Loucy (cell line): ENCODE data around the gene C17orf114.

ENCODE experiments used
- H2AFZ ChIP-seq: fragments of 200-600 bp; sonication (generic); 2 replicates; pipeline ENCODE4 v1.6.0; 2016; ENCODE audit warnings: antibody characterized with exemption, mild to moderate bottlenecking, low read length, moderate library complexity
- H3F3A ChIP-seq: fragments of 200-600 bp; 2 replicates; pipeline ENCODE4 v1.6.0; 2016; ENCODE audit warnings: antibody characterized with exemption, low read depth, mild to moderate bottlenecking
- H3K27me3 ChIP-seq: fragments of 200-600 bp; sonication (generic); 2 replicates; pipeline ENCODE4 v1.6.1; 2014; ENCODE audit warnings: low read length, mild to moderate bottlenecking; ENCODE audit not compliant: insufficient read depth, poor library complexity, severe bottlenecking
- H3K36me3 ChIP-seq: fragments of 200-600 bp; sonication (generic); 2 replicates; pipeline ENCODE4 v1.6.1; 2016; ENCODE audit warnings: low read length; ENCODE audit not compliant: insufficient read depth
- H3K4me1 ChIP-seq: fragments of 200-600 bp; sonication (generic); 2 replicates; pipeline ENCODE4 v1.5.1; 2014; ENCODE audit warnings: low read length, mild to moderate bottlenecking; ENCODE audit not compliant: insufficient read depth, poor library complexity, severe bottlenecking
- H3K4me2 ChIP-seq: fragments of 200-600 bp; sonication (generic); 2 replicates; pipeline ENCODE4 v1.6.0; 2014; ENCODE audit warnings: antibody characterized with exemption, low read length, low read depth, mild to moderate bottlenecking; ENCODE audit not compliant: poor library complexity, severe bottlenecking
- H3K4me3 ChIP-seq: fragments of 200-600 bp; sonication (generic); 2 replicates; pipeline ENCODE4 v1.5.1; 2014; ENCODE audit warnings: low read length, mild to moderate bottlenecking, mixed read lengths; ENCODE audit not compliant: poor library complexity, severe bottlenecking
- H3K79me2 ChIP-seq: fragments of 200-600 bp; sonication (generic); 2 replicates; pipeline ENCODE4 v1.6.1; 2014; ENCODE audit warnings: low read length; ENCODE audit not compliant: insufficient read depth
- H3K9ac ChIP-seq: fragments of 200-600 bp; sonication (generic); 2 replicates; pipeline ENCODE4 v1.6.0; 2014; ENCODE audit warnings: mild to moderate bottlenecking, low read depth, low read length, moderate library complexity; ENCODE audit not compliant: poor library complexity, severe bottlenecking
- H3K9me2 ChIP-seq: fragments of 200-600 bp; sonication (generic); replicated peaks from 2 replicates; pipeline ENCODE4 v1.6.1; 2016; ENCODE audit warnings: low read depth, low read length, mixed read lengths
- H3K9me3 ChIP-seq: fragments of 200-600 bp; sonication (generic); 2 replicates; pipeline ENCODE4 v1.6.1; 2014; ENCODE audit warnings: mild to moderate bottlenecking, antibody characterized with exemption, low read length, low read depth; ENCODE audit not compliant: insufficient read depth
- H4K20me1 ChIP-seq: fragments of 200-600 bp; sonication (generic); 2 replicates; pipeline ENCODE4 v1.6.0; 2014; ENCODE audit warnings: antibody characterized with exemption, low read length, mild to moderate bottlenecking; ENCODE audit not compliant: insufficient read depth, poor library complexity, severe bottlenecking
- EZH2phosphoT487 ChIP-seq: fragments of 200-600 bp; IDR thresholded peaks from 2 replicates; pipeline ENCODE4 v1.6.1; 2018; ENCODE audit warnings: antibody characterized with exemption, mild to moderate bottlenecking, moderate library complexity, borderline replicate concordance
- TF ChIP-seq, protein P1 (sequence below): fragments of 200-600 bp; sonication (generic); conservative IDR thresholded peaks from 2 replicates; pipeline ENCODE4 v1.5.1; 2014; ENCODE audit warnings: mild to moderate bottlenecking, antibody characterized with exemption, low read length

C17orf114 gene

DNA sequence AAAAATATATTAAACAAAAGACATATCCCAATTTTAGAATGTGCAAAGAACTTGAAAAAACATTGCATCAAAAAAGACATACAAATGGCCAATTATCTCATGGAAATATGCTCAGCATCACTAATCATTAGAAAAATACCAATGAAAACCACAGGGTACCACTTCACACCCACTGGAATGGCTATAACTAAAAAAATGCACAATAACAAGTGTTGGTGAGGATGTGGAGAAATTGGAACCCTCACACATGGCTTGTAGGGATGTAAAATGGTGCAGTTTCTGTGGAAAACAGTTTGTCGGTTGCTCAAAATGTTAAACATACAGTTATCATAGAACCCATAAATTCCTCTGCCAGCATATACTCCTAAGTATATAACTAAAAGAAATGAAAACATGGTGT lies 7.0 kb downstream of the C17orf114 start:
- Histone ChIP-seq H3K4me2 (peak overlapping the region; percentile 47), H3K9me2 (no peaks in the 10 kb centered on the region), H3K4me1 (peaks cover 12% of the 10 kb centered on the region), H3K9me3 (no peaks in the 10 kb centered on the region), H3K79me2 (peaks cover 22% of the 10 kb centered on the region), H4K20me1 (no peaks in the 10 kb centered on the region), H3K4me3 (no peak overlapping the region), H3K36me3 (peaks cover 6% of the 10 kb centered on the region; the same call in 1 of the 2 replicates), H2AFZ (peak overlapping the region; percentile 48), H3K27me3 (no peaks in the 10 kb centered on the region), H3K9ac (no peak overlapping the region), H3F3A (no peaks in the 10 kb centered on the region; the same call in 1 of the 2 replicates)
- TF ChIP-seq EZH2phosphoT487, result no peak
- TF ChIP-seq, protein P1, sequence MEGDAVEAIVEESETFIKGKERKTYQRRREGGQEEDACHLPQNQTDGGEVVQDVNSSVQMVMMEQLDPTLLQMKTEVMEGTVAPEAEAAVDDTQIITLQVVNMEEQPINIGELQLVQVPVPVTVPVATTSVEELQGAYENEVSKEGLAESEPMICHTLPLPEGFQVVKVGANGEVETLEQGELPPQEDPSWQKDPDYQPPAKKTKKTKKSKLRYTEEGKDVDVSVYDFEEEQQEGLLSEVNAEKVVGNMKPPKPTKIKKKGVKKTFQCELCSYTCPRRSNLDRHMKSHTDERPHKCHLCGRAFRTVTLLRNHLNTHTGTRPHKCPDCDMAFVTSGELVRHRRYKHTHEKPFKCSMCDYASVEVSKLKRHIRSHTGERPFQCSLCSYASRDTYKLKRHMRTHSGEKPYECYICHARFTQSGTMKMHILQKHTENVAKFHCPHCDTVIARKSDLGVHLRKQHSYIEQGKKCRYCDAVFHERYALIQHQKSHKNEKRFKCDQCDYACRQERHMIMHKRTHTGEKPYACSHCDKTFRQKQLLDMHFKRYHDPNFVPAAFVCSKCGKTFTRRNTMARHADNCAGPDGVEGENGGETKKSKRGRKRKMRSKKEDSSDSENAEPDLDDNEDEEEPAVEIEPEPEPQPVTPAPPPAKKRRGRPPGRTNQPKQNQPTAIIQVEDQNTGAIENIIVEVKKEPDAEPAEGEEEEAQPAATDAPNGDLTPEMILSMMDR, result no peak

DNA sequence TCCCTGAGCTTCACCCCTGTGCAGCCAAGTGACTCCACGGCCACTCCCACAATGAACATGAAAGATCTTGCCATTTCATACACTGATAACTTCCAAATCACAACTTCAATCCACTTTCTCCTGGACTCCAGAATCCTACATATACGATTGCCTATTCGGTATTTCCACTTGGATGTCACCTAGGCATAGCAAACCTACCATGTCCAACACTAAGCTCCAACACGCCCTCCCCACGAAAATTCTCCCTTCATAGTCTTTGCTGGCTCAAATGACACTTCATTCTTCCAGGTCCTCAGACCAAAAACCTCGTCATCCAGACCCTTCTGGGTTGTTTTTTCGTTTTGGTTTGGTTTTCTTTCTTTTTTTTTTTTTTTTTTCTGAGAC lies 11.4 kb downstream of the C17orf114 start:
- peaks cover 4% of the 10 kb centered on the region; the same call in 1 of the 2 replicates for H3F3A ChIP-seq
- H3K9me3 ChIP-seq, result no peaks in the 10 kb centered on the region
- H3K9me2 ChIP-seq, result no peaks in the 10 kb centered on the region
- H3K4me2 ChIP-seq, result peak overlapping the region; percentile 85
- peak overlapping the region; percentile 72 for H3K4me3 ChIP-seq
- H4K20me1 ChIP-seq, result no peaks in the 10 kb centered on the region
- H3K4me1 ChIP-seq, result peaks cover 10% of the 10 kb centered on the region
- H3K79me2 ChIP-seq, result no peaks in the 10 kb centered on the region
- H3K36me3 ChIP-seq, result no peaks in the 10 kb centered on the region
- peak overlapping the region; percentile 69 for H3K9ac ChIP-seq
- no peaks in the 10 kb centered on the region for H3K27me3 ChIP-seq
- peak overlapping the region; percentile 84 for H2AFZ ChIP-seq
- no peak for TF ChIP-seq EZH2phosphoT487
- TF ChIP-seq, protein P1, result no peak

DNA sequence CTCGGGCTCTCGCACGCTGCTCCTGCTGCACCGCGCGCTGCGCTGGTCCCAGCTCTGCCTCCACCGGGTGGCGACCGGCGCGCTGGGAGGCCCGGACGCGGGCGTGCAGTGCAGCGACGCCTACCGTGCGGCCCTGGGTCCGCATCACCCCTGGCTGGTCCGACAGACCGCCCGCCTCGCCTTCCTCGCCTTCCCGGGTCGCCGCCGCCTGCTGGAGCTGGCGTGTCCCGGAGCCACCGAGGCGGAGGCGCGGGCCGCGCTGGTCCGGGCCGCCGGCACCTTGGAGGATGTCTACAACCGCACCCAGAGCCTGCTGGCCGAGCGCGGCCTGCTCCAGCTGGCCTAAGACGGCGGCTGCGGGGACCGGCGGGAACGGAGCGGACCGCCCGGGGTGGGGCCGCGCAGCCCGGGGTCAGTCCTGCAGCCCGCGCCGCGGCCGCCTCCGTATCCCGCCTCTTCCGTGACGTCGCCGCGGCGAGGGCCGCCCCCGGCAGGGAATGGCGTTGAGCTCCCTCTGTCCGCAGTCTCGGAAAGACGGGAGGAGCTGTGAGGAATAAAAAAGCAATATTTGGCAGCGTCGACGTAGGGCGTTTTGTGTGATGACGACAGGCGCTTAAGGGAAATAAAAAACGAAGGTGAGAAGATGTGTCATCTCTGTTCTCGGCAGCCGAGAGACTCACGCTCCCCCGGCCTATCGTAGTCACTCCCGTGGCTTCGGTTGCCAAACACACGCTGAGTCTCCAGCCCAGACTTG lies 12.0 kb downstream of the C17orf114 start:
- no peaks in the 10 kb centered on the region for H3K27me3 ChIP-seq
- H2AFZ ChIP-seq, result peak overlapping the region; percentile 84
- H3K4me2 ChIP-seq, result peak overlapping the region; percentile 85
- H3F3A ChIP-seq, result peaks cover 4% of the 10 kb centered on the region; the same call in 1 of the 2 replicates
- no peaks in the 10 kb centered on the region for H3K36me3 ChIP-seq
- H3K9me3 ChIP-seq, result no peaks in the 10 kb centered on the region
- H3K4me1 ChIP-seq, result peaks cover 10% of the 10 kb centered on the region
- H3K79me2 ChIP-seq, result no peaks in the 10 kb centered on the region
- peak overlapping the region; percentile 72 for H3K4me3 ChIP-seq
- no peaks in the 10 kb centered on the region for H3K9me2 ChIP-seq
- no peaks in the 10 kb centered on the region for H4K20me1 ChIP-seq
- peak overlapping the region; percentile 69 for H3K9ac ChIP-seq
- TF ChIP-seq, protein P1, result peak; percentile 64
- TF ChIP-seq EZH2phosphoT487, result no peak
